Keratinocyte (primary cell): Measurements from ENCODE around the gene WNT9B. TPM values are rescaled to one million over a fixed set of nuclear protein-coding genes. Genes with fewer than 3 reads are reported as not detected.

Source experiments
- DNase-seq: peaks from one replicate; pipeline ENCODE4 v3.0.0-alpha.2; 2011; ENCODE audit warnings: low read depth, missing footprints, low spot score
- FAIRE-seq: peaks from 2 replicates; lab custom pipeline; 2011; peaks lifted over from hg19 to GRCh38; lab: Jason Lieb, UNC
- H2AFZ ChIP-seq: 2 replicates; pipeline ENCODE4 v1.6.0; 2012; ENCODE audit warnings: low read length, control low read depth, inconsistent platforms; ENCODE audit not compliant: control insufficient read depth
- H3K27ac ChIP-seq: 2 replicates; pipeline ENCODE4 v1.5.1; 2011; ENCODE audit warnings: low read length; ENCODE audit not compliant: control insufficient read depth, insufficient read depth
- H3K27me3 ChIP-seq: 3 replicates; pipeline ENCODE4 v1.6.0; 2011; ENCODE audit warnings: low read length; ENCODE audit not compliant: control insufficient read depth, insufficient read depth; ENCODE audit errors: extremely low read depth
- H3K36me3 ChIP-seq, 2 experiments: 2 replicates in 1 of 2; 3 replicates in 1 of 2; pipeline ENCODE4 v1.5.1; 2011; ENCODE audit warnings: low read length in 2 of 2, mild to moderate bottlenecking in 1 of 2; ENCODE audit not compliant: control insufficient read depth in 2 of 2, insufficient read depth in 2 of 2; ENCODE audit errors: extremely low read depth in 1 of 2
- H3K4me1 ChIP-seq: 3 replicates; pipeline ENCODE4 v1.5.1; 2011; ENCODE audit warnings: low read length; ENCODE audit not compliant: control insufficient read depth, insufficient read depth; ENCODE audit errors: extremely low read depth
- H3K4me2 ChIP-seq: 3 replicates; pipeline ENCODE4 v1.6.0; 2011; ENCODE audit warnings: low read depth, low read length; ENCODE audit not compliant: control insufficient read depth, insufficient read depth; ENCODE audit errors: extremely low read depth
- H3K4me3 ChIP-seq, 3 experiments: fragments of 200-600 bp in 1 of 3; sonication (generic) in 1 of 3; 2 replicates in 2 of 3; 3 replicates in 1 of 3; pipeline ENCODE4 v1.5.1; 2011 to 2016; ENCODE audit warnings: low read length in 3 of 3, mild to moderate bottlenecking in 3 of 3, control low read depth in 2 of 3, inconsistent platforms in 1 of 3, low read depth in 1 of 3, mixed read lengths in 1 of 3, mixed run types in 1 of 3, moderate library complexity in 1 of 3; ENCODE audit not compliant: control insufficient read depth in 2 of 3, insufficient read depth in 2 of 3; ENCODE audit errors: extremely low read depth in 1 of 3
- H3K79me2 ChIP-seq: 2 replicates; pipeline ENCODE4 v1.6.0; 2012; ENCODE audit warnings: low read length; ENCODE audit not compliant: control insufficient read depth, insufficient read depth
- H3K9ac ChIP-seq: 3 replicates; pipeline ENCODE4 v1.6.0; 2011; ENCODE audit warnings: low read length; ENCODE audit not compliant: control insufficient read depth, insufficient read depth; ENCODE audit errors: extremely low read depth
- H3K9me1 ChIP-seq: 3 replicates; pipeline ENCODE4 v1.6.0; 2011; ENCODE audit warnings: low read length; ENCODE audit not compliant: control insufficient read depth, insufficient read depth; ENCODE audit errors: extremely low read depth
- H3K9me3 ChIP-seq: 2 replicates; pipeline ENCODE4 v1.5.1; 2012; ENCODE audit warnings: low read depth, low read length; ENCODE audit not compliant: control insufficient read depth
- H4K20me1 ChIP-seq: 3 replicates; pipeline ENCODE4 v1.6.0; 2011; ENCODE audit warnings: low read length; ENCODE audit not compliant: control insufficient read depth, insufficient read depth; ENCODE audit errors: extremely low read depth
- EZH2 ChIP-seq: IDR thresholded peaks from one replicate; pipeline ENCODE4 v1.6.1; 2012; ENCODE audit warnings: inconsistent platforms, mild to moderate bottlenecking, low read length, moderate library complexity
- dilution Hi-C: fragments of 300-500 bp; cut with MboI; formaldehyde crosslinking; loops from one replicate; pipeline ENCODE4 v1.7.0; 2020; ENCODE audit warnings: low sequenced_read_pairs; ENCODE audit not compliant: extremely low pct_ligation_motif_present
- polyA plus RNA-seq, 5 experiments: library from polyadenylated mRNA; depleted of rRNA in 3 of 5; stranded (reverse) in 3 of 5; stranded (forward) in 1 of 5; unstranded in 1 of 5; fragments of >200 nt; gene quantifications; 1 replicate in 1 of 5; 2 replicates in 3 of 5; 3 replicates in 1 of 5; pipeline versions ENCODE4 v1.2.1 to v1.2.3, GENCODE V29; 2011 to 2012; ENCODE audit warnings: missing spikeins in 2 of 5, low read depth in 1 of 5, low replicate concordance in 1 of 5
- TF ChIP-seq, protein P1 (sequence below), 3 experiments: IDR thresholded peaks in 1 of 3; conservative IDR thresholded peaks in 1 of 3; optimal IDR thresholded peaks in 1 of 3; 2 replicates in 2 of 3; 3 replicates in 1 of 3; pipeline versions ENCODE3 to v1.5.1; 2011; ENCODE audit warnings: low read length in 3 of 3, mild to moderate bottlenecking in 3 of 3, moderate library complexity in 2 of 3, control low read depth in 1 of 3, inconsistent platforms in 1 of 3; ENCODE audit not compliant: insufficient read depth in 2 of 3; ENCODE audit errors: extremely low read depth in 1 of 3

The WNT9B gene
- polyA plus RNA-seq, 1 donor (not counting 4 experiments of a cell fraction or from before 2014, with no cell fraction given) = not detected

DNA sequence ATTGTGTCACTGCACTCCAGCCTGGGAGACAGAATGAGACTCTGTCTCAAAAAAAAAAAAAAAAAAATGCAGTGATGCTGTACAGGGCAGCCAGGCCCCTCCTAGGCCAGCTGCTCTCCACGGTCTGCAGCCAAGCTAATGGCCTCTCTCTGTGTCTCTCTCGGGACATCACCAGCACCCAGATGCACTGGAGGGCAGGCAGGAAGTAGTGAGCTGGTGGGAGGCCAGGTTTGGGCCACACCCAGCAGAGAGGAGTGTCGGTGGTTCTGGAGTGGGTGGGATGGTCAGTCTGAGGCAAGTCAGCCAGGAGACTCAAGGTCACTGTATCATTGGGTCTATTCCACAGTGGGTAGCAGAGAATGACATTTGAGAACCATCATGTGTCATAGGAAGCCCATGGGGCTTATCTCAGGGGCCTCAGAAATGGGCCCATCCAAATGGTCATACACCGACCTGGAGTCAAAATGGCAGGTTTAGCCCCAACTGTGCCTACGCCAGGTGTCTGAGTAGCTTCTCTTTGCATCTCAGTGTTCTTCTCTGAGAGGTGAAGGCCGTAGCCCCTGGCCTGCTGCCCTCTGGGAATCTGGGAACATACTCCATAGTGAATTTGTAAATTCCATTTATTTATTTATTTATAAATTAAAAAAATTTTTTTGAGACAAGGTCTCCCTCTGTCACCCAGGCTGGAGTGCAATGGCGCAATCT, 22.7 kb downstream of the WNT9B start:
- DNase-seq (no peak), FAIRE-seq (no peak)
- no peaks in the 10 kb centered on the region for H3K4me1 ChIP-seq
- no peaks in the 10 kb centered on the region for H3K27me3 ChIP-seq
- H2AFZ ChIP-seq = no peak overlapping the region
- H3K9me3 ChIP-seq = no peaks in the 10 kb centered on the region
- no peaks in the 10 kb centered on the region for H3K79me2 ChIP-seq
- no peaks in the 10 kb centered on the region for H3K9me1 ChIP-seq
- dilution Hi-C loops = no loop called here
- H3K36me3 ChIP-seq = no peaks in the 10 kb centered on the region
- no peak overlapping the region for H3K27ac ChIP-seq
- no peak overlapping the region for H3K9ac ChIP-seq
- H3K4me2 ChIP-seq = no peak overlapping the region
- H4K20me1 ChIP-seq = no peaks in the 10 kb centered on the region
- H3K4me3 ChIP-seq = no peak overlapping the region
- TF ChIP-seq, protein P1, sequence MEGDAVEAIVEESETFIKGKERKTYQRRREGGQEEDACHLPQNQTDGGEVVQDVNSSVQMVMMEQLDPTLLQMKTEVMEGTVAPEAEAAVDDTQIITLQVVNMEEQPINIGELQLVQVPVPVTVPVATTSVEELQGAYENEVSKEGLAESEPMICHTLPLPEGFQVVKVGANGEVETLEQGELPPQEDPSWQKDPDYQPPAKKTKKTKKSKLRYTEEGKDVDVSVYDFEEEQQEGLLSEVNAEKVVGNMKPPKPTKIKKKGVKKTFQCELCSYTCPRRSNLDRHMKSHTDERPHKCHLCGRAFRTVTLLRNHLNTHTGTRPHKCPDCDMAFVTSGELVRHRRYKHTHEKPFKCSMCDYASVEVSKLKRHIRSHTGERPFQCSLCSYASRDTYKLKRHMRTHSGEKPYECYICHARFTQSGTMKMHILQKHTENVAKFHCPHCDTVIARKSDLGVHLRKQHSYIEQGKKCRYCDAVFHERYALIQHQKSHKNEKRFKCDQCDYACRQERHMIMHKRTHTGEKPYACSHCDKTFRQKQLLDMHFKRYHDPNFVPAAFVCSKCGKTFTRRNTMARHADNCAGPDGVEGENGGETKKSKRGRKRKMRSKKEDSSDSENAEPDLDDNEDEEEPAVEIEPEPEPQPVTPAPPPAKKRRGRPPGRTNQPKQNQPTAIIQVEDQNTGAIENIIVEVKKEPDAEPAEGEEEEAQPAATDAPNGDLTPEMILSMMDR (optimal IDR thresholded peaks at IDR 0.05 in 1 of 3, IDR thresholded peaks at IDR 0.05 in 1 of 3, conservative IDR thresholded peaks at IDR 0.05 in 1 of 3; ENCODE audit: extremely low read depth in 1 of 3, insufficient read depth in 2 of 3, low read length in 3 of 3) = no peak
- no peak for TF ChIP-seq EZH2

DNA sequence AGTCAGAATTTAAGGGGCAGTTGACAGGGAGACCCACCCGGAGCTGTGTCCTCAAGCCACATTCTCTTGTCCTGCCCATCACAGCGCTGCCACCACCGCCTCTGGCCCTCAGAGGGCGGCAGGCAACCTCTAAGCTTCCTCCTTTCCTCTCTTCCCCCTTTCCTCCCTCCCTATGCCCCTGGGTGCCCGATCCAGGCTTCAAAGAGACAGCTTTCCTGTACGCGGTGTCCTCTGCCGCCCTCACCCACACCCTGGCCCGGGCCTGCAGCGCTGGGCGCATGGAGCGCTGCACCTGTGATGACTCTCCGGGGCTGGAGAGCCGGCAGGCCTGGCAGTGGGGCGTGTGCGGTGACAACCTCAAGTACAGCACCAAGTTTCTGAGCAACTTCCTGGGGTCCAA, 23.5 kb downstream of the WNT9B start:
- H3K79me2 ChIP-seq = no peaks in the 10 kb centered on the region
- FAIRE-seq (no peak), DNase-seq (no peak)
- no peaks in the 10 kb centered on the region for H3K9me3 ChIP-seq
- no peak overlapping the region for H3K9ac ChIP-seq
- no peak overlapping the region for H3K4me2 ChIP-seq
- dilution Hi-C loops = no loop called here
- no peak overlapping the region for H3K4me3 ChIP-seq
- H4K20me1 ChIP-seq = no peaks in the 10 kb centered on the region
- H3K4me1 ChIP-seq = no peaks in the 10 kb centered on the region
- TF ChIP-seq, protein P1 (optimal IDR thresholded peaks at IDR 0.05 in 1 of 3, IDR thresholded peaks at IDR 0.05 in 1 of 3, conservative IDR thresholded peaks at IDR 0.05 in 1 of 3; ENCODE audit: extremely low read depth in 1 of 3, insufficient read depth in 2 of 3, low read length in 3 of 3) = no peak
- TF ChIP-seq EZH2 = no peak
- H3K36me3 ChIP-seq = no peaks in the 10 kb centered on the region
- no peak overlapping the region for H3K27ac ChIP-seq
- H3K27me3 ChIP-seq = no peaks in the 10 kb centered on the region
- H3K9me1 ChIP-seq = no peaks in the 10 kb centered on the region
- H2AFZ ChIP-seq = no peak overlapping the region
